Common myeloid progenitor, CD34-positive (primary cell): ENCODE measurements around the gene UQCC3.

Source experiments
- CTCF ChIA-PET: fragments of 350-600 bp; sonication (Branson Sonifier 250); formaldehyde crosslinking; loops from one replicate; lab custom pipeline; 2021; ENCODE audit warnings: antibody characterized with exemption; lab: Charles Lee
- POLR2A ChIA-PET: fragments of 350-600 bp; sonication (Branson Sonifier 250); formaldehyde crosslinking; loops from one replicate; lab custom pipeline; 2021; ENCODE audit warnings: antibody characterized with exemption; lab: Charles Lee
- DNase-seq, 3 donors: peaks; one replicate each; pipeline versions ENCODE4 v3.0.0 to v3.0.0-alpha.2; 2013
- H3K27ac ChIP-seq, 2 experiments: 1 replicate in 1 of 2; 2 replicates in 1 of 2; pipeline ENCODE4 v1.7.0; 2013; ENCODE audit warnings: inconsistent platforms in 2 of 2, low read length in 2 of 2, mild to moderate bottlenecking in 2 of 2, low read depth in 1 of 2, moderate library complexity in 1 of 2; ENCODE audit not compliant: severe bottlenecking in 2 of 2, insufficient read depth in 1 of 2, poor library complexity in 1 of 2
- H3K27me3 ChIP-seq, 5 experiments: replicated peaks in 2 of 5; 1 replicate in 3 of 5; 2 replicates in 2 of 5; pipeline versions ENCODE4 v1.6.1 to v1.7.0; 2013; ENCODE audit warnings: low read length in 4 of 5, mild to moderate bottlenecking in 2 of 5, moderate library complexity in 2 of 5, inconsistent platforms in 1 of 5; ENCODE audit not compliant: insufficient read depth in 5 of 5, control insufficient read depth in 4 of 5
- H3K36me3 ChIP-seq, 4 experiments: 1 replicate in 2 of 4; 2 replicates in 2 of 4; pipeline versions ENCODE4 v1.6.1 to v1.7.0; 2013; ENCODE audit warnings: low read length in 3 of 4, control low read depth in 1 of 4, mild to moderate bottlenecking in 1 of 4; ENCODE audit not compliant: control insufficient read depth in 4 of 4, insufficient read depth in 4 of 4
- H3K4me1 ChIP-seq, 4 experiments: 1 replicate in 3 of 4; 2 replicates in 1 of 4; pipeline versions ENCODE4 v1.6.1 to v1.7.1; 2013; ENCODE audit warnings: low read length in 3 of 4, mild to moderate bottlenecking in 3 of 4, control low read depth in 1 of 4, inconsistent platforms in 1 of 4, moderate library complexity in 1 of 4; ENCODE audit not compliant: control insufficient read depth in 4 of 4, insufficient read depth in 4 of 4; ENCODE audit errors: control extremely low read depth in 1 of 4
- H3K4me3 ChIP-seq, 7 experiments: 1 replicate in 4 of 7; 2 replicates in 3 of 7; pipeline versions ENCODE4 v1.5.1 to v1.7.0; 2013; ENCODE audit warnings: mild to moderate bottlenecking in 7 of 7, low read length in 6 of 7, moderate library complexity in 6 of 7, inconsistent platforms in 2 of 7, low read depth in 2 of 7, control low read depth in 1 of 7; ENCODE audit not compliant: insufficient read depth in 4 of 7, control insufficient read depth in 1 of 7; ENCODE audit errors: extremely low read depth in 1 of 7
- H3K9me3 ChIP-seq, 5 experiments: 1 replicate in 4 of 5; 2 replicates in 1 of 5; pipeline versions ENCODE4 v1.6.1 to v1.7.1; 2013; ENCODE audit warnings: low read length in 4 of 5, mild to moderate bottlenecking in 2 of 5, inconsistent platforms in 1 of 5, low read depth in 1 of 5, moderate library complexity in 1 of 5; ENCODE audit not compliant: control insufficient read depth in 4 of 5, insufficient read depth in 2 of 5; ENCODE audit errors: control extremely low read depth in 1 of 5
- WGBS: methylation state at CpG from one replicate; pipeline ENCODE4 v1.1.5; 2013; ENCODE audit not compliant: insufficient coverage; 5-methylcytosine and 5-hydroxymethylcytosine counted together

The UQCC3 gene

GRCh38 chr11:62665075-62665598 is 6.3 kb upstream of the UQCC3 start, which contains the start of the genes C11orf98 and CSKMT:
Gene C11orf98 (minus strand): TSS chr11:62665210. CDS start chr11:62665169, 41 bp downstream.
Gene CSKMT (plus strand): TSS chr11:62665312. CDS start chr11:62665880, 568 bp downstream.
- ChIA-PET POLR2A (interaction anchor here (0.6 to 2.3 kb wide), 19 partner anchors 8 to 191 kb away, joined by 3 to 33 read pairs (median 5); partner anchors contain the start of genes B3GAT3, EML3, GANAB and INTS5), CTCF (interaction anchor here (1.0 to 9.4 kb wide), 11 partner anchors 9 to 74 kb away, joined by 3 to 33 read pairs (median 6); partner anchors contain the start of genes GANAB, INTS5, TUT1 and UBXN1)
- Histone ChIP-seq H3K4me3 (peak within 1 kb of the TSS; percentile 79 to 99 (median 94)), H3K4me1 (peaks cover 4 to 38% (median 28%) of the 10 kb centered on the region in 4 experiments), H3K9me3 (no peaks in the 10 kb centered on the region), H3K36me3 (peaks cover 0 to 44% (median 18%) of the 10 kb centered on the region in 4 experiments), H3K27ac (peak within 1 kb of the TSS; percentile 66 to 87), H3K27me3 (no peaks in the 10 kb centered on the region)
- WGBS = 0% methylated on average over 41 of the region's 47 CpGs
- peak; percentile 94 to 97 (median 97) for DNase-seq

DNA sequence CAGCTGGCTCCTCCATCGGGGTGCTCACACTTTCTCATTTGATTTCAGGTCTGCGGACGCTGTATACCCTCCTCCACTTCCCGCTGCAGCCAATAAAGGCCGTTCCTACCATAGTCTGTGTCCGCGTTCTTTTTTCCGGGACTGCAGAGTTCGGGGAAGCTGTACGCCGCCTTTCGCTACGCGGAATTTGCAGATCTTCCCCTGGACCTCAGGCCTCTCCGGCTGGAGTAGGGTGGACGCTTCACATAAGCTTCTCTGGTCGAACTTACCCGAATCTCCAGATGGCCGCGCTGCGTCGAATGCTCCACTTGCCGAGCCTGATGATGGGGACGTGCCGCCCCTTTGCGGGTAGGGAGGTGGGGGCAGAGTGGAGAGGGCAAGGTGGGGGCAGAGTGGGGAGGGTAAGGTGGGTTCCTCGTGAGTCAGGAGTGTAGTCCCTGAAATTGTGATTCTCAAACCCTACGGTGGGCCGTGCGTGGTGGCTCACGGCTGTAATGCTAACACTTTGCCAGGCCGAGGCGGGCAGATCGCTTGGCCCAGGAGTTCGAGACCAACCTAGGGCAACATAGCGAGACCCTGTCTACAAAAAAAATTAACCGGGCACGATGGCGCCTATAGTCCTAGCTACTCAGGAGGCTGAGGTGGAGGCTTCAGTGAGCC is 5.7 kb upstream of the UQCC3 start:
- Histone ChIP-seq H3K27me3 (no peaks in the 10 kb centered on the region), H3K4me1 (peaks cover 4 to 44% (median 32%) of the 10 kb centered on the region in 4 experiments), H3K36me3 (peaks cover 0 to 42% (median 17%) of the 10 kb centered on the region in 4 experiments), H3K9me3 (no peaks in the 10 kb centered on the region), H3K4me3 (peak overlapping the region; percentile 79 to 99 (median 94)), H3K27ac (peak overlapping the region; percentile 66 to 87)
- POLR2A ChIA-PET = interaction anchor here (0.6 to 2.3 kb wide), 18 partner anchors 9 to 190 kb away, joined by 3 to 33 read pairs (median 6); partner anchors contain the start of genes B3GAT3, EML3, GANAB and INTS5
- CTCF ChIA-PET = interaction anchor here (1.0 to 9.4 kb wide), 9 partner anchors 10 to 72 kb away, joined by 3 to 33 read pairs (median 6); partner anchors contain the start of genes GANAB and UBXN1
- 13% methylated on average over 39 of the region's 39 CpGs for WGBS
- peak; percentile 60 to 84 (median 78) for DNase-seq

DNA sequence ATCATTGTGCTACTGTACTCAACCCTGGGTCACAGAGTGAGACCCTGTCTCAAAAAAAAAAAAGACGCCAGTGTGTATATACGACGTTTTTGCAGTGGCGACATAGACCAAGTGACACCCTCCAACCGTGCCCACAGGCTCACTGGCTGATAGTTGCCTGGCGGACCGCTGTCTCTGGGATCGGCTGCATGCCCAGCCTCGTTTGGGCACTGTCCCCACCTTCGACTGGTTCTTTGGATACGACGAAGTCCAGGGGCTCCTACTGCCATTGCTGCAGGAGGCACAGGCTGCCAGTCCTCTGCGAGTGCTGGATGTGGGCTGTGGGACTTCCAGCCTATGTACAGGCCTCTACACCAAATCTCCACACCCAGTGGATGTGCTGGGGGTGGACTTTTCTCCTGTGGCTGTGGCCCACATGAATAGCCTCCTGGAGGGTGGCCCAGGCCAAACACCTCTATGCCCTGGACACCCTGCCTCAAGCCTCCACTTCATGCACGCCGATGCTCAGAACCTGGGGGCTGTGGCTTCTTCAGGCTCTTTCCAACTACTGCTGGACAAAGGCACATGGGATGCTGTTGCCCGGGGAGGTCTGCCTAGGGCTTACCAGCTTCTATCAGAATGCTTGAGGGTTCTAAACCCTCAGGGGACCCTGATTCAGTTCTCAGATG is 5.1 kb upstream of the UQCC3 start:
- H3K27ac ChIP-seq = peak overlapping the region; percentile 66 to 87
- ChIA-PET CTCF (interaction anchor here (0.6 to 9.4 kb wide), 8 partner anchors 9 to 73 kb away, joined by 3 to 33 read pairs (median 16); partner anchors contain the start of genes GANAB, TUT1 and UBXN1), POLR2A (interaction anchor here (0.6 to 2.3 kb wide), 9 partner anchors 8 to 175 kb away, joined by 3 to 33 read pairs (median 9); partner anchors contain the start of genes INTS5 and TUT1)
- WGBS = 77% methylated on average over 11 of the region's 16 CpGs
- H3K4me3 ChIP-seq = peak overlapping the region in 6 of 7 experiments; percentile 91 to 99 (median 95)
- no peaks in the 10 kb centered on the region for H3K9me3 ChIP-seq
- no peaks in the 10 kb centered on the region for H3K27me3 ChIP-seq
- peaks cover 0 to 41% (median 16%) of the 10 kb centered on the region in 4 experiments for H3K36me3 ChIP-seq
- peaks cover 4 to 51% (median 38%) of the 10 kb centered on the region in 4 experiments for H3K4me1 ChIP-seq
- no peak for DNase-seq

GRCh38 chr11:62667460-62667859 is 4.0 kb upstream of the UQCC3 start:
- DNase-seq = no peak
- CTCF ChIA-PET = interaction anchor here (1.0 to 9.4 kb wide), 9 partner anchors 8 to 74 kb away, joined by 3 to 33 read pairs (median 13); partner anchors contain the start of genes GANAB, TUT1 and UBXN1
- no CpG with 5 or more reads among the region's 2 CpGs for WGBS
- peak overlapping the region in 1 of 2 experiments; percentile 9 for H3K27ac ChIP-seq
- peaks cover 0 to 36% (median 14%) of the 10 kb centered on the region in 4 experiments for H3K36me3 ChIP-seq
- H3K4me3 ChIP-seq = peak overlapping the region in 1 of 7 experiments; percentile 96
- H3K4me1 ChIP-seq = peaks cover 4 to 55% (median 44%) of the 10 kb centered on the region in 4 experiments
- H3K9me3 ChIP-seq = no peaks in the 10 kb centered on the region
- H3K27me3 ChIP-seq = no peaks in the 10 kb centered on the region
- POLR2A ChIA-PET = interaction anchor here (0.8 to 1.0 kb wide), 2 partner anchors 76 to 124 kb away, joined by 3 read pairs; partner anchors contain the start of gene TUT1

DNA sequence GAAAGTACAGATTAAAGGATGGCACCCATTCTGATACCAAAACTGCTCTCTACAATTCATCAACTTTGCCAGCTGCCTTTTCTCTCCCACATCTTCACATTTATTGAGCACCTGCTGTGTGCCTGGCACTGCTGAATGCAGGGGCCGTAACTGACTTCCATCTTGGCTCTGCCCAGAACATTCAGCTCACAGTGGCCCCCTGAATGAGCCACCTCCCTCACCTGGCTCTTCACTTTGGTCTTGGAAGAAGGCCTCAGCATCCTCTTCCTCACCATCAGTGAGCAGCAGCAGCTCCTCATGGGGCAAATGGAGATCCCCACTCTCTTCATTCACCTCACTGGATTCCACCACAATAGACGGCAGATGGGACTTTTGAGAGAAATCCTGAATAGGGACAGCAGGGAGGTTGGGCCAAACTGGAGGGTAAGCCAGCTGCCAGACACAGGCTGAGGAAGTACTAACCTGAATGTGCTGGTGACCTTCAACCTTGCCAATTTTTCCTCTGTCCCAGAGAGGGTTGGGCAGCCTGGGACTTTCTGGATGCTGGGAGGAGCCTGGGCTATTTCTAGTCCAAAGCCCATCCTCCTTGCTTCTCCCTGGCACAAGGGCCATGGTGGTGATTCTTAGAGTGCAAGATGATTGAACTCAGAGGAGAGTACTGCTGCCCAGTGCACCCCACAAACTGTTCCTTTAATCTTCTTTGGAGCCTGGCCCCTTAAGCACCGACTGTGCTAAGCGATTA is 1.9 kb upstream of the UQCC3 start:
- peaks cover 4 to 63% (median 45%) of the 10 kb centered on the region in 4 experiments for H3K4me1 ChIP-seq
- POLR2A ChIA-PET = interaction anchor here (2.3 to 2.5 kb wide), 2 partner anchors 17 to 23 kb away, joined by 7 to 16 read pairs; partner anchors contain the start of genes GANAB and INTS5
- no peaks in the 10 kb centered on the region for H3K27me3 ChIP-seq
- H3K9me3 ChIP-seq = no peaks in the 10 kb centered on the region
- no peak for DNase-seq
- H3K36me3 ChIP-seq = peaks cover 0 to 39% (median 14%) of the 10 kb centered on the region in 4 experiments
- 100% methylated on average over 3 of the region's 4 CpGs for WGBS
- peak overlapping the region in 1 of 2 experiments; percentile 59 for H3K27ac ChIP-seq
- H3K4me3 ChIP-seq = peak overlapping the region in 1 of 7 experiments; percentile 34
- CTCF ChIA-PET = interaction anchor here (0.8 to 9.4 kb wide), 5 partner anchors 11 to 57 kb away, joined by 3 to 33 read pairs (median 9); partner anchors contain the start of genes EML3, GANAB, ROM1 and UBXN1
